ENCODE results near the gene TFDP1. TPM values are rescaled to one million over a fixed set of nuclear protein-coding genes. Genes with fewer than 3 reads are reported as not detected.
"Not testable (repeated sequence)": the region's sequence is repeated elsewhere in the genome, so short reads cannot be mapped to it uniquely, and the experiment has no call there.

TFDP1 gene
- total RNA-seq, 3 donors from 2014 or later (not counting 1 experiment from before 2014, with no cell fraction given): 26.3 to 44.3 (median 29.2) TPM

DNA sequence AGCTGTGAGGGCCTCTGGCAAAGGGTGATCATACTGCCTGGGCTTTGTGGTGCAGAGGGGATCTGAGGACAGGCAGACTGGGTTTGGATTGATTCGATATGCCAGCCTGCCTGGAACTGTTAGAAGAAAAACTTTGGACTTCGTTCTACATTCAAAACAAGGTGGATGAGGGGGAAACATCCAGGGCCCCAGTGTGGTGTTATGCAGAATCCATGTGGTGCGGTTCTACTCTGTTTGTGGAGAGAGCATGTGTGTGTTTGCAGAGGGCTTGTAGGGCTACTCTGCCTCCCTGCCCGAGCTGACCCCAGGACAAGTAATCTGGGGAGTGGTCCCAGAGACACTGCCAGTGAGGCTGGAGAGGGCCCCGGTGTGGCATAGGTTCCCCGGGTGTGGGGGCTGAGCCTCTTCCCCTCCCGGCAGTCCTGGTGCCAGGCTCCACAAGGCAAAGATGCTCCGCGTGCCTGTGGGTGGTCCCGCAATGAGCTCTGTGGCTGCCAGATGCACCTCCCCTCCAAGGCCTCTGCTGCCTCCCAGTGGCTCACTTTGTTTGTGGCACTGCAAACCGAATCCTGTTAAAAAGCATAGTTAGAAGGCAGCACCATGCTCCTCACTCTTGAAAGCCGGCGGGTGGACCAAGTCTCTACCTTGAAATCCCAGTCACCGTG, 22.3 kb upstream of the TFDP1 start:
- H3K9me3 Mint-ChIP-seq: no peaks in the 10 kb centered on the region
- H3K4me3 ChIP-seq (ENCODE audit: low read length): no peak overlapping the region
- peak; percentile 34 for TF ChIP-seq CTCF (IDR thresholded peaks at IDR 0.05)
- 28% methylated on average over 14 of the region's 14 CpGs for WGBS (ENCODE audit: insufficient coverage)
- H3K36me3 ChIP-seq (ENCODE audit: control insufficient read depth, insufficient read depth, low read length): no peaks in the 10 kb centered on the region
- ATAC-seq (peak; percentile 53 to 73 (median 65)), DNase-seq (peak in 1 of 2 donors; percentile 59)
- H3K27me3 ChIP-seq (ENCODE audit: control insufficient read depth, insufficient read depth, low read length): no peaks in the 10 kb centered on the region
- no peak overlapping the region for H3K27ac ChIP-seq (ENCODE audit: low read length)
- peaks cover 12% of the 10 kb centered on the region for H3K4me1 ChIP-seq (ENCODE audit: control insufficient read depth, insufficient read depth, low read length)
- H3K4me3 Mint-ChIP-seq: no peak overlapping the region
- peaks cover 0 to 4% of the 10 kb centered on the region in 2 donors for H3K27me3 Mint-ChIP-seq (ENCODE audit: low read depth in 2 of 2)
- no peaks in the 10 kb centered on the region for H3K9me3 ChIP-seq (ENCODE audit: control insufficient read depth, insufficient read depth, low read length)
- intact Hi-C loops (cut with micrococcal nuclease): loop anchor here (5.0 kb wide), 1 partner anchor 620 kb away; no protein-coding TSS in a partner anchor
- H3K4me1 Mint-ChIP-seq: peaks cover 0 to 7% of the 10 kb centered on the region in 2 donors
- H3K27ac Mint-ChIP-seq: no peak overlapping the region
- H3K36me3 Mint-ChIP-seq: no peaks in the 10 kb centered on the region

GRCh38 chr13:113562844-113563243, 21.7 kb upstream of the TFDP1 start:
- no peaks in the 10 kb centered on the region for H3K36me3 ChIP-seq (ENCODE audit: control insufficient read depth, insufficient read depth, low read length)
- peaks cover 0 to 6% of the 10 kb centered on the region in 2 donors for H3K4me1 Mint-ChIP-seq
- H3K4me3 Mint-ChIP-seq: no peak overlapping the region
- no peaks in the 10 kb centered on the region for H3K36me3 Mint-ChIP-seq
- ATAC-seq (no peak), DNase-seq (no peak)
- H3K9me3 Mint-ChIP-seq: no peaks in the 10 kb centered on the region
- H3K9me3 ChIP-seq (ENCODE audit: control insufficient read depth, insufficient read depth, low read length): no peaks in the 10 kb centered on the region
- WGBS (ENCODE audit: insufficient coverage): 70% methylated on average over 7 of the region's 7 CpGs
- peaks cover 12% of the 10 kb centered on the region for H3K4me1 ChIP-seq (ENCODE audit: control insufficient read depth, insufficient read depth, low read length)
- no peak overlapping the region for H3K27ac ChIP-seq (ENCODE audit: low read length)
- no peak overlapping the region for H3K27ac Mint-ChIP-seq
- no peak overlapping the region for H3K4me3 ChIP-seq (ENCODE audit: low read length)
- peaks cover 0 to 4% of the 10 kb centered on the region in 2 donors for H3K27me3 Mint-ChIP-seq (ENCODE audit: low read depth in 2 of 2)
- H3K27me3 ChIP-seq (ENCODE audit: control insufficient read depth, insufficient read depth, low read length): no peaks in the 10 kb centered on the region
- intact Hi-C loops (cut with micrococcal nuclease): loop anchor here (5.0 kb wide), 1 partner anchor 621 kb away; no protein-coding TSS in a partner anchor
- TF ChIP-seq CTCF (IDR thresholded peaks at IDR 0.05): no peak

DNA sequence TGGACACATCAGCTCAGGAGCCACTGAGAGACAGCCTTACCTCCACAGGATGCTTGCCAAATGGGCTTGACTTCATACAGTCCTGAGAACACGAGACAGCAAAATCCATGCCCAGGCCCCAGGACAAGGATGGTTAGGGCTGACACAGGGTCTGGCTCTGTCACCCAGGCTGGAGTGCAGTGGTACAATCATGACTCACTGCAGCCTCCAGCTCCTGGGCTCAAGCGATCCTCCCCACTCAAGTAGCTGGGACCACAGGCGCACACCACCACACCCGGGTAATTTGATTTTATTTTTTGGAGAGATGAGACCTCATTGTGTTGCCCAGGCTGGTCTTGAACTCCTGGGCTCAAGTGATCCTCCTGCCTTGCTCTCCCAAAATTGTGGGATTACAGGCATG, 21.0 kb upstream of the TFDP1 start:
- H3K36me3 ChIP-seq (ENCODE audit: control insufficient read depth, insufficient read depth, low read length); H3K4me3 ChIP-seq (ENCODE audit: low read length); H3K4me3 Mint-ChIP-seq; H3K4me1 Mint-ChIP-seq; DNase-seq; H3K4me1 ChIP-seq (ENCODE audit: control insufficient read depth, insufficient read depth, low read length); H3K27me3 ChIP-seq (ENCODE audit: control insufficient read depth, insufficient read depth, low read length); H3K27me3 Mint-ChIP-seq (ENCODE audit: low read depth in 2 of 2); H3K27ac Mint-ChIP-seq; H3K9me3 ChIP-seq (ENCODE audit: control insufficient read depth, insufficient read depth, low read length); ATAC-seq; H3K27ac ChIP-seq (ENCODE audit: low read length); H3K9me3 Mint-ChIP-seq; H3K36me3 Mint-ChIP-seq: not testable (repeated sequence)
- intact Hi-C loops (cut with micrococcal nuclease): loop anchor here (5.0 kb wide), 1 partner anchor 621 kb away; no protein-coding TSS in a partner anchor
- WGBS (ENCODE audit: insufficient coverage): 84% methylated on average over 4 of the region's 4 CpGs

DNA sequence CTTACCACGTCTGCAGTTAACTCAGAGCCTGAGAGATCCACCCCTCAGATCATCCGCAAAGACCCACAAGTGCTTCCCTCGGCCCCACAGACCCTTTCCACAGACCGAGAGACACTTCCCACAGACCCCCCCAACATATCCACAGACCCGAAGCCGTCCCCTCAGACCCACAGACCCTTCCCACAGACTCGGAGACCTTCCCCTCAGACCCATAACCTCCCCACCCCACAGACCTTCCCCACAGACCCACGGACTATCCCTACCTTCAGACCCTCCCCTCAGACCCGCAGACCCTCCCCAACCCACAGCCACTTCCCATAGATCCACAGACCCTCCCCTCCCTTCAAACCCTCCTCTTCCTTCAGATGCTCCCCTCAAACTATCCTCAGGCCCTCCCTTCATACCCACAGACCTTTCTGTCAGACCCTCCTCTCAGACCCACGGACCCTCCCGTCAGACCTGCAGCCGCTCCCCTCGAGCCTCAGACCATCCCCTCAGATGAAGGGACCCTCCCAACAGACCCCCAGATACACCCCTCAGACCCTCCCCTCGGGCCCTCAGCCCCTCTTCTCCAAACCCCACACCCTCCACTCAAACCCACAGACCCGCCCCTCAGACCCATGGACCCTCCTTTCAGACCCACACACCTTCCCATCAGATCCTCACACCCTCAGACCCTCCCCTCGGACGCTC, 20.1 kb upstream of the TFDP1 start:
- Histone ChIP-seq H3K27me3 (ENCODE audit: control insufficient read depth, insufficient read depth, low read length) (no peaks in the 10 kb centered on the region), H3K4me1 (ENCODE audit: control insufficient read depth, insufficient read depth, low read length) (no peaks in the 10 kb centered on the region), H3K27ac (ENCODE audit: low read length) (no peak overlapping the region), H3K4me3 (ENCODE audit: low read length) (no peak overlapping the region), H3K9me3 (ENCODE audit: control insufficient read depth, insufficient read depth, low read length) (no peaks in the 10 kb centered on the region), H3K36me3 (ENCODE audit: control insufficient read depth, insufficient read depth, low read length) (no peaks in the 10 kb centered on the region)
- DNase-seq (no peak), ATAC-seq (no peak)
- Mint-ChIP-seq H3K36me3 (no peaks in the 10 kb centered on the region), H3K4me3 (no peak overlapping the region), H3K4me1 (no peaks in the 10 kb centered on the region), H3K9me3 (no peaks in the 10 kb centered on the region), H3K27ac (no peak overlapping the region), H3K27me3 (ENCODE audit: low read depth in 2 of 2) (peaks cover 7 to 12% of the 10 kb centered on the region in 2 donors)
- TF ChIP-seq CTCF (IDR thresholded peaks at IDR 0.05): no peak
- WGBS (ENCODE audit: insufficient coverage): 79% methylated on average over 17 of the region's 17 CpGs
- intact Hi-C loops (cut with micrococcal nuclease): loop anchor here (5.0 kb wide), 1 partner anchor 622 kb away; no protein-coding TSS in a partner anchor
